Thymus (tissue), 11 donors: ENCODE results near the gene CTCFL. TPM values are rescaled to one million over a fixed set of nuclear protein-coding genes. Genes with fewer than 3 reads are reported as not detected.

ENCODE experiments used
- DNase-seq, 9 donors: peaks; one replicate each; pipeline ENCODE4 v3.0.0-alpha.2; 2013; ENCODE audit warnings: low spot score in 9 of 9, low read depth in 6 of 9, missing footprints in 1 of 9
- H3K27ac ChIP-seq, 2 donors: one replicate each; pipeline ENCODE4 v1.5.1; 2013; ENCODE audit warnings: control low read depth in 1 of 2, low read depth in 1 of 2, low read length in 1 of 2, mild to moderate bottlenecking in 1 of 2, moderate library complexity in 1 of 2
- H3K27me3 ChIP-seq, 2 donors: one replicate each; pipeline ENCODE4 v1.5.1; 2013; ENCODE audit warnings: low read length in 1 of 2; ENCODE audit not compliant: control insufficient read depth in 2 of 2, insufficient read depth in 1 of 2
- H3K36me3 ChIP-seq, 2 donors: one replicate each; pipeline ENCODE4 v1.5.1; 2013; ENCODE audit warnings: low read length in 1 of 2, mild to moderate bottlenecking in 1 of 2, moderate library complexity in 1 of 2; ENCODE audit not compliant: control insufficient read depth in 2 of 2, insufficient read depth in 2 of 2
- H3K4me1 ChIP-seq, 2 donors: one replicate each; pipeline ENCODE4 v1.5.1; 2013; ENCODE audit warnings: low read length in 2 of 2; ENCODE audit not compliant: control insufficient read depth in 2 of 2, insufficient read depth in 2 of 2
- H3K4me3 ChIP-seq, 2 donors: one replicate each; pipeline ENCODE4 v1.5.1; 2013; ENCODE audit warnings: low read length in 2 of 2, control low read depth in 1 of 2, mild to moderate bottlenecking in 1 of 2
- H3K9me3 ChIP-seq, 2 donors: one replicate each; pipeline ENCODE4 v1.5.1; 2013; ENCODE audit warnings: low read length in 1 of 2, mild to moderate bottlenecking in 1 of 2; ENCODE audit not compliant: control insufficient read depth in 2 of 2, insufficient read depth in 1 of 2
- WGBS: extraction: QIAGEN DNeasy Blood & Tissue Kit; methylation state at CpG from one replicate; pipeline ENCODE4 v1.1.7; 2013; 5-methylcytosine and 5-hydroxymethylcytosine counted together
- polyA plus RNA-seq: library from polyadenylated mRNA; stranded (reverse); fragments of 200-250 nt; gene quantifications from one replicate; pipeline ENCODE4 v1.2.3, GENCODE V29; 2013
- total RNA-seq: library from RNA; stranded (reverse); fragments of 120-200 nt; gene quantifications from one replicate; pipeline ENCODE4 v1.2.4, GENCODE V29; 2013
- donor health status: healthy.

The CTCFL gene
- total and polyA plus RNA-seq, 2 donors: 0.05 to 0.07 TPM

GRCh38 chr20:57482796-57483195, 42.1 kb downstream of the CTCFL start:
- Histone ChIP-seq H3K27ac (no peak overlapping the region), H3K27me3 (no peaks in the 10 kb centered on the region), H3K4me3 (no peak overlapping the region), H3K36me3 (no peaks in the 10 kb centered on the region), H3K4me1 (peaks cover 15 to 27% of the 10 kb centered on the region in 2 donors), H3K9me3 (peaks cover 0 to 4% of the 10 kb centered on the region in 2 donors)
- WGBS: 95% methylated on average over 6 of the region's 6 CpGs
- DNase-seq: no peak

- Histone ChIP-seq H3K27ac (no peak overlapping the region), H3K4me1 (peaks cover 15 to 27% of the 10 kb centered on the region in 2 donors), H3K4me3 (no peak overlapping the region), H3K27me3 (no peaks in the 10 kb centered on the region), H3K9me3 (peaks cover 0 to 4% of the 10 kb centered on the region in 2 donors), H3K36me3 (no peaks in the 10 kb centered on the region)
- DNase-seq: peak in 1 of 9 donors; percentile 23
- WGBS: 72% methylated on average over 11 of the region's 11 CpGs
These were observed 42.8 kb downstream of the CTCFL start for GRCh38 chr20:57482148-57482547.

- peaks cover 0 to 7% of the 10 kb centered on the region in 2 donors for H3K27me3 ChIP-seq
- peaks cover 0 to 4% of the 10 kb centered on the region in 2 donors for H3K9me3 ChIP-seq
- peaks cover 16 to 30% of the 10 kb centered on the region in 2 donors for H3K4me1 ChIP-seq
- H3K4me3 ChIP-seq: no peak overlapping the region
- DNase-seq: peak in 2 of 9 donors; percentile 19 to 21
- WGBS: 37% methylated on average over 9 of the region's 9 CpGs
- no peaks in the 10 kb centered on the region for H3K36me3 ChIP-seq
- peak overlapping the region in 1 of 2 donors; percentile 81 for H3K27ac ChIP-seq
These were observed 43.6 kb downstream of the CTCFL start for GRCh38 chr20:57481281-57481711.

- no peaks in the 10 kb centered on the region for H3K36me3 ChIP-seq
- peak overlapping the region; percentile 71 to 81 for H3K27ac ChIP-seq
- H3K9me3 ChIP-seq: peaks cover 0 to 4% of the 10 kb centered on the region in 2 donors
- DNase-seq: peak; percentile 33 to 88 (median 73)
- peaks cover 0 to 9% of the 10 kb centered on the region in 2 donors for H3K27me3 ChIP-seq
- H3K4me3 ChIP-seq: no peak overlapping the region
- WGBS: 23% methylated on average over 17 of the region's 17 CpGs
- H3K4me1 ChIP-seq: peaks cover 20 to 36% of the 10 kb centered on the region in 2 donors
These were observed 44.3 kb downstream of the CTCFL start for GRCh38 chr20:57480444-57481160.

- Histone ChIP-seq H3K27ac (no peak overlapping the region), H3K4me1 (peaks cover 20 to 46% of the 10 kb centered on the region in 2 donors), H3K4me3 (no peak overlapping the region), H3K27me3 (peaks cover 0 to 9% of the 10 kb centered on the region in 2 donors), H3K36me3 (no peaks in the 10 kb centered on the region), H3K9me3 (peaks cover 2 to 4% of the 10 kb centered on the region in 2 donors)
- 97% methylated on average over 3 of the region's 3 CpGs for WGBS
- no peak for DNase-seq
These were observed 45.7 kb downstream of the CTCFL start for GRCh38 chr20:57479196-57479595.

- Histone ChIP-seq H3K27ac (no peak overlapping the region), H3K4me1 (peaks cover 20 to 56% of the 10 kb centered on the region in 2 donors), H3K4me3 (no peak overlapping the region), H3K36me3 (no peaks in the 10 kb centered on the region), H3K9me3 (peaks cover 2 to 4% of the 10 kb centered on the region in 2 donors), H3K27me3 (peaks cover 0 to 9% of the 10 kb centered on the region in 2 donors)
- no peak for DNase-seq
- 86% methylated on average over 9 of the region's 9 CpGs for WGBS
These were observed 46.8 kb downstream of the CTCFL start for GRCh38 chr20:57478176-57478575.

- no peak overlapping the region for H3K27ac ChIP-seq
- DNase-seq: no peak
- H3K36me3 ChIP-seq: no peaks in the 10 kb centered on the region
- H3K9me3 ChIP-seq: peaks cover 0 to 2% of the 10 kb centered on the region in 2 donors
- WGBS: 53% methylated on average over 17 of the region's 17 CpGs
- H3K4me1 ChIP-seq: peaks cover 22 to 52% of the 10 kb centered on the region in 2 donors
- H3K27me3 ChIP-seq: peaks cover 0 to 9% of the 10 kb centered on the region in 2 donors
- H3K4me3 ChIP-seq: no peak overlapping the region
These were observed 48.1 kb downstream of the CTCFL start for GRCh38 chr20:57476641-57477461.

GRCh38 chr20:57476084-57476526, 48.8 kb downstream of the CTCFL start:
- DNase-seq: peak in 1 of 9 donors; percentile 24
- Histone ChIP-seq H3K4me3 (no peak overlapping the region), H3K4me1 (peaks cover 14 to 44% of the 10 kb centered on the region in 2 donors), H3K9me3 (peaks cover 0 to 2% of the 10 kb centered on the region in 2 donors), H3K36me3 (no peaks in the 10 kb centered on the region), H3K27ac (no peak overlapping the region), H3K27me3 (peaks cover 0 to 9% of the 10 kb centered on the region in 2 donors)
- 3% methylated on average over 6 of the region's 6 CpGs for WGBS
